CD4-positive, alpha-beta T cell treated with Interleukin-6 for 4 hours (primary cell): ENCODE measurements around the gene F12.
A peak's percentile ranks its signal among the peaks of the same experiment; 100 is the strongest.

Experiments
- DNase-seq: peaks from one replicate; pipeline ENCODE4 v3.0.0-alpha.2; 2020; ENCODE audit warnings: mixed read lengths

Gene F12

GRCh38 chr5:177446200-177447065 is 37.1 kb upstream of the F12 start, which contains the start of gene PRR7:
PRR7 (plus strand) TSS chr5:177446814; CDS start chr5:177455068, 8,254 bp downstream.
- DNase-seq, result peak; percentile 81

DNA sequence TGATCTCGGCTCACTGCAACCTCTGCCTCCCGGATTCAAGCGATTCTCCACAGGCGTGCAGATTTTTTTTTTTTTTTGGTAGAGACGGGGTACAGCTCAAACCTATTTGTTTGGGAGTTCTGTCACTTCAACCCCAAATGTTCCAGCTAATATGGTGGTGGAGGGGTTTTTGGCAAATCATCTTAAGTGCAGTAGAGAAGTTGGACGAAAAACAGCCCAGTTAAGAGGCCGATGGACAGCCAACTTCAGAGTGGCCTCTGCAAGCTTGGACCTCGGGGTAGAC is 36.5 kb upstream of the F12 start:
- DNase-seq, result no peak

- DNase-seq, result peak; percentile 25
Observed at GRCh38 chr5:177445052-177445916, 35.9 kb upstream of the F12 start.

DNA sequence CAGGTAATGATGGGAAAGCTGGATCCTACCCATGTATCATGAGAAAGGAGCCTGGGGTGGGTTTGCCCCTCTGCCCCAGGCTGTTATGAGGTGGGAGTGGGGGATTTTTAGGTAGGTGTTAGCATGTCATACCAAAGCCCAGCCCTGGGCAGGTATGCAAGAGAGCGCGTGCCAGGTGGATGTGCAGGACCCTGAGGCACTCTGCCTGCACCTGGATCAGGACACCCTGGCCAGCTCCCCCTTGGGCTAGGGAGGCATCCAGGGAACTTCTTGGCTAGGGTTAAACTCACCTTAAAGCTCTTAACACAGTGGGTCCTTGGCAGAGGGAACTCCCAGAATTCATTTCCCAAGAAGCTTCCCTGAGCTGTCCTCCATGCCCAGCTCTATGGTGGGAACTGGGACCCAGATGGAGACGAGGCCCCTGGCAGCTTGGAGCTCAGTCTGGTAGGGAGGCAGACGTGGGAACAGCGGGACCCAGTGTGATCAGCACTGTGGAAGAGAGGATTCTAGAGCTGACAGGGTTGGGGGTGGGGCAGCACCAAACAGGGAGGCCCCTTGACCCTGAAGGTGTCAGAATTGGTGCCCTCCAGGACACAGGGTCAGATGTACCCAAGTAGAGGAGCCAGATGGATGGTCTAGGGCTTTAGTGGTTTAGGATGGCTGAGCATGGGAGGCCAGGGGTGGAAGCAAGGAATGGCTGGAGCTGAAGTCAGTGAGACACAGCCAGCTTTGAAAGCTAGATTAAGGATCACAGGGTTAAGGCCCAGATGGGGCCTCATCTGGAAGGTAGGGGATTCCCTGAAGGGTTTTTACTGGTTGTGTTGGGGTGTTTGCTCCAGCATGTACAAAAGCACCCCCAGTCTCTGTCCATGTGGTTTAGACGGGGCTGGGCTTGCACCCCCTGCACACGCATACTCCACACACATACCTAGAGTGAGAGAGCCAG is 35.0 kb upstream of the F12 start:
- DNase-seq, result no peak

DNA sequence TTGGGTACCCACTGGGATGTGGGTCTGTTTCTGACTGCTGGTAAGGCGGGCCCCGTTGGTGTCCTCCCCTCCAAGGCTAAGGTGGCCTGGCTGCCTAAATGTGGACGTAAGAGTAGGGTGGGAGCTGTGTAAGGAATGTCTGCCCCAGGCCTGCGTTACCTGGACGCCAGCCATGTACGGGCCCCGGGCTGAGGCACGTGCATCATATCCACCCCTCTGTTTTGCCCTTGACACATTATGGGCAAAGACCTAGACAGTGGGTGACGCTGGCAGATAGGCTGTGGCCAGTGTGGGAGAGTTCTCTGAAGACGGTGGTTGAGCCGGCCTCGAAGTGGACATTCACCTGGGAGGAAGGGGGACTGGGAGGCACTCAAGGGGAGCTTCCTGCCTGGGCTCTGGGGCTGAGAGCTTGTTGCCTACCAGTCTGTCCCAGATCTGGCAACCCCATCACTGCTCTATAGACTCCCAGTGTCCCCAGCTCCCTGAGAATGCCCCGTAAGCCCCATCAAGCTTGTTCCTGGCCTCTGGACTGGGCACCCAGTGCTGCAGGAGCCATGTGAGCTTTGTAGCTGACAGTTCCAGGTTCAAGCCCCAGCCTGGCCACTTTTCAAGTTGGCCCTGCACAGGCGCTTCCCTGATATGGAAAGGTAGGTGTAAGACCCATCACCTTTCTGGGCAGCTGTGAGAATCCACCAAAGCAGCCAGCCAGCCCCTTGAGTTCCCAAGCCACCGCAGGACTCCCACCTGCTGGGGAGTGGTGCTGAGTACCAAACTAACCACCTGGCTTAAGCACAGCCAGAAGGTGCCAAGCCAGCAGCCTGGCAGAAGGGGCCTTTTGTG is 34.0 kb upstream of the F12 start:
- no peak for DNase-seq

- no peak for DNase-seq
Observed at GRCh38 chr5:177442066-177442826, 32.9 kb upstream of the F12 start.

DNA sequence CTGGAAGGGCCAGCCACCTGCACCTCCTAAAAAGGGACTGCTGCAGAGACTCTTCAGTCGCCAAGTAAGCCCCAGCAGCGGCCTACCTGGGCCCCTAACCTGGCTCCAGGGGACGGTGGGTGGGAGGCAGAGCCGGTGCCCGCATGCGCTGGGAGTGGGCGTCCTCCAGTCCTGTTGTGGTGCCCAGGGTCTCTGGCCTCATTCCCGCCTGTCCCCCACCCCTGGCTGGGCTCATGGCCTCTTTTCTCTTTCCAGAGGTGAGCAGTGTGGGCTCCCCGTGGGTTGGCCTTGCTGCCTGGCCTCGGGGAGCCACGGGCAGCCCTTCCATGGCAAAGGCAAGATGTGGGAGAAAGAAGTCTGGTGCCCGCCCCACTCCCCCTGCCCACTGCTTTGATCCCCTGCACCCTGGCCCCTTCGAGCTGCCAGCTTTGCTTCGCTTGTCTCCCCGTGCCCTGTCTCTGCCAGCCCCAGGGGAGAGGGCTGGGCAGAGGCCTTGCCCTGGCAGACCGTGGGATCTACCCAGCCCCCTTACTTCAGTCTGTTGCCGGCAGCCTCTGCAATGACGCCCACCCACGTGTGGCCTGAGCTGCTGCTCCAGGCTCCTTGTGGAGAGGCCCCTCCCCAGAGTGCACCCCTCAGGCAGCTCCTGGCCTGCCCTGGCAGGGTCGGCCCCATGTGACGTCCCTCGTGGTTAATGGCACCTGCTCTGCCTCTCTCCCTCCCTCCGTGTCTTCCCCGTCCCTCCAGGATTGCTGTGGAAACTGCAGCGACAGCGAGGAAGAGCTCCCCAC is 31.8 kb upstream of the F12 start:
- DNase-seq, result no peak

DNA sequence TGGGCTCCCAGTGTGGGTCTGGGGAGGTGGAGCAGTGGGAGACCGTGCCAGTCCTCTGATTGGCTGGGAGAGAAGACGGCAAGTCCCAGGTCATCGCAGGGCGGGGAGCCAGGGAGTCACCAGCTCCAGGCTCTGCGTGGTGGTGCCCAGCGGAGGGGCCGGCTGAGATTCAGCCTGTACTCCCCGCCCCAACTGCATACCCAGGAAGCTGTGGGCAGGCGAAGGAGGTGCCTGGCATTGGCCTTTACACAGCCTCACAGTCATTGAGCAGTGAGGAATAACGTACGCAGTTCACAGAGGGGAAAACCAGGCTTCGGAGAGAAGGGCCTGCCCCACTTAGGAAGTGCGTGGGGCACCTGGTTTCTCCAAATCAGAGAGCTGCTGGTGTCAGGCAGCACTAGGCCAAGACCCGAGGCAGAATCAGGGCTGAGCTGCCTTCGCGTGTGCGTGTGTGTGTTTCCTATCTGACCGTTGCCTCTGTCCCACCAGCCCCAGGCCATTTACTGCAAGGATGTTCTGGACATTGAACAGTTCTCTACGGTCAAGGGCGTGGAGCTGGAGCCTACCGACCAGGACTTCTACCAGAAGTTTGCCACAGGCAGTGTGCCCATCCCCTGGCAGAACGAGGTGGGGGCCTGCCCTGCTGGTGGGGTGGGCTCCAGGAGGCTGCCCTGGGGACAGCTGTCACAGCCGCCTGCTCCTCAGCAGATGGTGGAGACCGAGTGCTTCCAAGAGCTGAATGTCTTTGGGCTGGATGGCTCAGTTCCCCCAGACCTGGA is 31.0 kb upstream of the F12 start:
- DNase-seq, result peak; percentile 45

DNA sequence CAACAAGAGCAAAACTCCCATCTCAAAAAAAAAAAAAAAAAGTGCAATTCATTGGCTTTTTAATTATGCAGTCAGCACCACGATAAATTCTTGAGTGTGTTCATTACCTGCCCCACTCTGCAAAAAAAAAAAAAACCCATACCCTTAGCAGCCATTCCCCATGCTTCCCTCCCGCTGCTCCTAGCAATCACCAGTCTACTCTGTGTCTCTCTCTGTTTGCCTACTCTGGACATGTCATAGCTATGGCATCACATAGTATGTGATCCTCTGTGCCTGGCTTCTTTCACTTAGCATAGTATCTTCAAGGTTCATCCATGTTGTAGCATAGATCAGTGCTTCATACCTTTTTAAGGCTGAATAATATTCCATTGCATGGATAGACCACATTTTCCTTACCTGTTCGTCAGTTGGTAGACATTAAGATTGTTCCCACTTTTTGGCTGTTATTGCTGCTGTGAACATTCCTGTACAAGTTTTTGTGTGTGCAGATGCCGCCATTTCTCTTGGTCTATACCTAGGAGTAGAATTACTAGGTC is 30.2 kb upstream of the F12 start:
- DNase-seq, result no peak

GRCh38 chr5:177438468-177438867 is 29.1 kb upstream of the F12 start:
- DNase-seq, result no peak

DNA sequence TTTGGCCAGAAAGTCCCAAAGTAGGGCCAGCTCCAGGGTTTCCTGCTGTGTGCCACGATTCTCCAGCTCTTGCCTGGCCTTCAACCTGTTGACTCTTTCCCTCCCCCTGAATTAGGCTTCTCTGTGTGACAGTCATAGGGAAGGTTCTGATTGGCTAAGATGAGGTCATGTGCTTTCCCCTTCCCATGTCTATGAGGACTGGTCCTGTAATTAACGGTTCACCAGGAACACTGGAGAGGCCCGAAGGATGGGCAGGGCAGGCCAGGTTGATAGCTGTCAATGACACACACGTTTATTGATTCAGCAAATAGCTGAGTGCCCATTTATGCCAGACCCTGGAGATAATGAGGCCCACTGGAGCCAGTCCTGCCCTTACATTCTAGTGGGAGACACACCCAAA is 28.3 kb upstream of the F12 start:
- no peak for DNase-seq

DNA sequence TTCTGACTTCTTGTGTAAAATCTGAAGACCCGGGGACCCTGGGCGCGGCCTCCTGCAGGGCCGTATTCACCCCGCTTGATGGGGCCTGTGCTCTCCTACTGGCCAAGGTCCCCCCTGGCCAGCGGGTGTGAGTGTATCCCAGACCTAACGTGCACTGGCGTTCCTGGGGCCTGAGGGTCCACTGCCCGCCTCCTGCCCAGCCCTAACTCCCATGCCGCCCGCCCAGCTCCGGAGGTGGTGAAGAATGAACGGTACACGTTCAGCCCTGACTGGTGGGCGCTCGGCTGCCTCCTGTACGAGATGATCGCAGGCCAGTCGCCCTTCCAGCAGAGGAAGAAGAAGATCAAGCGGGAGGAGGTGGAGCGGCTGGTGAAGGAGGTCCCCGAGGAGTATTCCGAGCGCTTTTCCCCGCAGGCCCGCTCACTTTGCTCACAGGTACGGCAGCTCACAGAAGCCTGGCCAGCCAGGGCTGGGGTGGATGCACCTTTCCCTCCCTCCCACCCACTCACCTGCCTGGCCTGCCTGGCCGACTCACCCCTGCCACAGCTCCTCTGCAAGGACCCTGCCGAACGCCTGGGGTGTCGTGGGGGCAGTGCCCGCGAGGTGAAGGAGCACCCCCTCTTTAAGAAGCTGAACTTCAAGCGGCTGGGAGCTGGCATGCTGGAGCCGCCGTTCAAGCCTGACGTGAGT is 26.6 kb upstream of the F12 start:
- no peak for DNase-seq

DNA sequence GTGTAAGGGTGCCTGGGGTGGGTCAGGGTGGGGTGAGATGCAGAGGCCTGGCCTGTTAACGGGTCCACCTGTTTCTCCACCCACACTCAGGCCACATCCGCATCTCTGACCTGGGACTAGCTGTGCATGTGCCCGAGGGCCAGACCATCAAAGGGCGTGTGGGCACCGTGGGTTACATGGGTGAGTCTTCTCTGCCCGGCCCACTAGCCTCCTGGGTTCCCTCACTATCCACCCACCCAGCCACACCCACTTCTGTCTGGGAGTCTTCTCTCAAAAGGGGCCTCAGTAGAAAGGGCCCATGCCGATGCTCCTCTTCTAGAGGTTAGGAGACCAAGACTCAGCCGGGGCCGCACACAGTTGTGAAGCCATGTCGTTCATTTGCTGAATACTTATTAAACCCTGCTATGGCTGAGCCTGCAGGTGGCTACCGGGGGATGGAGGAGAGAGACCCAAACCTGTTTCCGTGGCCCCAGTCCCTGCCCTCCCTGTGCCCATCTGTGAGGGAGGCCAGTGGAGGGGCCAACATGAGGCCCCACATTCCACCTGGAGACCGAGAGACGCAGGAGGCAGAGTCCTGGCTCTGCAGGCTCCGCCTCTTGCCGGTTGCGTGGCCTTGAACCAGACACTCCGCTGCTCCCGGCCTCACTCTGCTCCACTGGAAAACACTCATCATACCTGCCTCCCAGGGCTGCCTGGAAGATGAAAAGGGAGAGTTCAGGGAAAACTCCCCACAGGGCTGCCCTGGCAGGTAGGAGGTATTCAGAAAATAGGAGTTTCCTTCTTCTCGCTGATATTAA is 25.8 kb upstream of the F12 start:
- no peak for DNase-seq

GRCh38 chr5:177434437-177434836 is 25.1 kb upstream of the F12 start:
- DNase-seq, result peak; percentile 70

GRCh38 chr5:177433658-177434217 is 24.4 kb upstream of the F12 start:
- no peak for DNase-seq

GRCh38 chr5:177432839-177433657 is 23.7 kb upstream of the F12 start:
- no peak for DNase-seq
